Fibroblast of skin of left quadriceps (primary cell): ENCODE results near the gene SNCB.

Source experiments
- DNase-seq, 2 experiments: peaks; one replicate each; pipeline ENCODE4 v3.0.0-alpha.2; 2013; ENCODE audit warnings: low read depth in 2 of 2

The SNCB gene

DNA sequence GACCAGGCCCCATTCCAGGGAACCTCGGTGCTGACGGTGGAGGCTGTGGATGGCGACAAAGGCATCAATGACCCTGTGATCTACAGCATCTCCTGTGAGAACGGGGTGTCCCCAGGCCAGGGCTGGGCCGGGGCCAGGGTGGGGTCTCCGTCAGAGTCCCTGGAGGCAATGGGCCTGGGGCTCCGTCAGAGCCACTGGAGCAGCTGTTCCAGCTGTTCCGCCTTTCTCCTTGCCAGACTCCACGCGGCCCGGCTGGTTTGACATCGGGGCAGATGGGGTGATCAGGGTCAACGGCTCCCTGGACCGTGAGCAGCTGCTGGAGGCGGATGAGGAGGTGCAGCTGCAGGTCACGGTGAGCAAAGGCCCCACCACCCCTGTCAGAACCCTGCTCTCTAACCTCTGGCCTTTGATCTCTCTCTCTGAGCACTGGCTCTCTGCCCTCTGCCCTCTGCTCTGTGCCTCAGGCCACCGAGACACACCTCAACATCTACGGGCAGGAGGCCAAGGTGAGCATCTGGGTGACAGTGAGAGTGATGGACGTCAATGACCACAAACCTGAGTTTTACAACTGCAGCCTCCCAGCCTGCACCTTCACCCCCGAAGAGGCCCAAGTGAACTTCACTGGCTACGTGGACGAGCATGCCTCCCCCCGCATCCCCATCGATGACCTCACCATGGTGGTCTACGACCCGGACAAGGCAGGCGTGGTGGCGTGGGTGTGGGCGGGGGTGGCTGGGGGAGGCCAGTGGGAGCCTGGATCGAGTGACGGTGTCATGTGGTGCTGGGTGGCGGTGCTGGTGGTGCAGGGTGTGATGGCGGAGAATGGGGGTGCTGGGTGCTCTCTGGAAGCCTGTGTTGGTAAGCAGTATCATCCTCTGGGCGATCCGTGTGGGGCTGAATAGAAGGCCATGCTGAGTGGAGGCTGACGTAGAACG lies 54.6 kb downstream of the SNCB start:
- no peak for DNase-seq

GRCh38 chr5:176575066-176575465 lies 55.3 kb downstream of the SNCB start:
- no peak for DNase-seq

- DNase-seq = no peak
Observed at GRCh38 chr5:176574297-176574591, 56.1 kb downstream of the SNCB start.

GRCh38 chr5:176573564-176574296 lies 56.6 kb downstream of the SNCB start:
- no peak for DNase-seq
